ENCODE data around the gene PRKCA.
"Not testable (repeated sequence)": the region's sequence is repeated elsewhere in the genome, so short reads cannot be mapped to it uniquely, and the experiment has no call there.

The PRKCA gene

DNA sequence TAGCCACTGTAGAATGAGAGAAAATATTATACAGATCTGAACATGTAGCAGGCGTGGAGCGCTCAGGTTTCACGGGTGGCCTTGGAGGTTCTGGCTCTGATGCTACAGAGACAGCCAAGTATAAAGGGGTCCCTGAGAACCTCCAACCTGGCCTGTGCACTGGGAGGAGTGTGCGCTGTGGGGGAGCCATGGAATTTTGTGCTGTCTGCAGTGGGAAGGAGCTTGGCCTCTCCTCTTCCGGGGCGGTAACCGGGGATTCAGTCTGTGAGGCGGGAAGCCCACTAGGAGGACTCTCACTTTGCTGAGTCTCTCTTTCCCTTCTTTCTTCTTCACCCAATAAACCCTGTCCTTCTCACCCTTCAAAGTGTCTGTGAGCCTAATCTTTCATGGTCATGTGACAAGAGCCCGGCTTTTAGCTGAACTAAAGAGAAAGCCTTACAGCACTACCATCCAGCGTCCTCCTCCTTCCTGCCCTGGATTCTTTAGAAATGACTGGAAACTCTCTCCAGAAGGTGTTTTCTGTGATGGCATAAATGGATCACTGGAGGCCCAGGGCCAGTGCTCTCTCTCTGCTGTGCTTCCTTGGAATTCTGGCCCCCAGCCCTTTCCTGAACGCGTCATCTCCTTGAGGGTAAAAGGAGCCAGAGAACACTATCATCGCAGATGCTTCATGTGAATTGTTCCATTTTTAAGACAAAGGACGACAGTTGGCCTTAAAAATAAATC lies 300.4 kb downstream of the PRKCA start:
- no peak for DNase-seq

DNA sequence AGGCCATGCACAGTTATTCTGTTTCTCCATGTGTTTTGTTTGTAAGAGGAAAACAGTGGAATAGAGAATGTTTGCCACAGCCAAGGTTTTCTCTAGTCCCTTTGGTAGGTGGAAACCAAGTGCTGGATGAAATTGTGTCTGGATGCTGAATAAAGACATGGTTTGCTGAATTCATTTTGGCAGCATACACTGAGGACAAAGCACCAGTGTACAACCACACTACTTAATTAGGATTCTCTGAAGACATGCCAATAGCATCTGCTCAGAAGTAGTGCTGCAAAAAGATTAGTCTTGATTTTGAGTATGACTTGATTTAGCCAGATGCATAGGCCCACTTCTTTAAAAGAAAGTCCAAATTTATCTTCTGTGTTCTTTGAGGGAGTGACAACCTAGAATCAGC lies 302.0 kb downstream of the PRKCA start:
- DNase-seq: no peak

DNA sequence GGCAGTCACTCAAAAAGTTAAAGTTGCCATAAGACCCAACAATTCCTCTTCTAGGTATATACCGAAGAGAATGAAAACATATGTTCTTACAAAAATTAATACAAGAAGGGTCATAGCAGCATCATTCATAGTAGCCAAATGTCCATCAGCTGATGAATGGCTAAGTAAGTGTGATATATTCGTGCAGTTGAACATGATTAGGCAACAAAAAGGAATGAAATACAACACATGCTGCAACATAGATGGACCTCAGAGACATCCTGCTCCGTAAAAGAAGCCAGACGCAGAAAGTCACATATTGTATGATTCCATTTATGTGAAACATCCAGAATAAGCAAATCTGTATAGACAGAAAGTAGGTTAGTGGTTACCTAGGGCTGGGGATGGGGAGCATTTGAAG lies 303.1 kb downstream of the PRKCA start:
- DNase-seq: no peak

DNA sequence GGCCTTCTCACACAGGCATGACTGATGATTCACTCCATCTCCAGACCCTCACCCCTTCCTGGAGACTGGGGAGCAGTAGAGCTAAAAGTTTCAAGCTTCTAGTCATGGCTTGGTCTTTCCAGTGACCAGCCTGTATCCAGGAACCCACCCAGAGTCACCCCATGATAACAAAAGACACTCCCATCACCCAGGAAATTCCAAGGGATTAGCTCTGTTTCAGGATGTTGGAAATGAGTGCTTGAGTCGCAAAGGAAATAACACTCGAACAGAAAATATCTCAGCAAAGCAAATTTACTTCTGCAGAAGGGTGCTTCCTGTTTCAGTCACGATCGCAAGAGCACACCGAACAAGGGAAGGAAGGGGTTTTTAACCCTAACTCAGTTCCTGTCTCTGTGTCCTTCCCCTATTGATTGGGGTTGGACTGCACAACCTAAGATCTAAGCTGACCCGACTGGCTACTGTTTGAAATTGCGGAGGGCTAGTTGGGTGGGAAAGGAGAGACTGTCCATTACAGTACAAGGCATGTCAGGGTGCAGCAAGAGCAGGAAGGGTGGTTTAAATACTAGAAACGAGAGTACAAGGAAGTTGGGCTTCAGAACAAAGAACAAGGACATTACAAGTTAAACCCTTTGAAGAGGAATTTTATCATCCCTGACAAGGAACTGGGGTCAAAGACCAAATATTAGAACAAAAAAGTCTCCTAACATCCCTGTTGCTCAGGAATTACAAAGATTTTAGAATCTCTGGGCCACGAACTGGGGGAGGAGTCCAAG lies 308.1 kb downstream of the PRKCA start:
- DNase-seq: no peak

DNA sequence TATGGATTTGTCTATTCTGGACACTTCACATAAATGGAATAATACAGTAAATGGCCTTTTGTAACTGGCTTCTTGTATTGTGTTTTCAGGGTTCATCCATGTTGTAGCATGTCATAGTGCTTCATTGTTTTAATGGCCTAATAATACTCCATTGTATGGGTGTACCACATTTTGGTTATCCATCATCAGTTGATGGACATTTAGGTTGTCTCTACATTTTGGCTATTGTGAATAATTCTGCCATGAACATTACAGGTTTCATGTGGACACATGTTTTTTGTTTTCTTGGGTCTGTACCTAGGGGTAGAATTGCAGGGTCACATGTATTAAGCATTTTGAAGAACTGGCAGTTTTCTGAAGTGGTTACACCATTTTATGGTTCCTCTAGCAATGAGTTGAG lies 309.0 kb downstream of the PRKCA start:
- DNase-seq: no peak

DNA sequence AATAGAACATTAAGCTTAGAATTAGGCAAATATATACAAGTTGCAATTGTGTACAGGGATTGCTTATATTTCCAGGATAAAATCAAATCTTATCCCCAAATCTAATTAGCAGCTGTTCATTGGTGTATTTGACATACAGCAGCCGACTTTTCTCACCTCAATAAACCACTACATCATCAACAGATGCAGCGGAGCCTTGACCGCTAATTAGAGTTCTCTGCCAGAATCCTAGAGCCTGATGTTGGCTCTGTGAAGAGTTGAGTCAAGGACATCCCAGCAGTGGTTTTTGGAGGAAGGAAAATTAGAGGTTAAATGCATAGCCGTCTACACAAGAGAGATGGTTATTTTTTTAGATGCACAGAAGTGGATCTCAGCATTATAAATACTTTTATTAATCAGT lies 310.6 kb downstream of the PRKCA start:
- DNase-seq: no peak

DNA sequence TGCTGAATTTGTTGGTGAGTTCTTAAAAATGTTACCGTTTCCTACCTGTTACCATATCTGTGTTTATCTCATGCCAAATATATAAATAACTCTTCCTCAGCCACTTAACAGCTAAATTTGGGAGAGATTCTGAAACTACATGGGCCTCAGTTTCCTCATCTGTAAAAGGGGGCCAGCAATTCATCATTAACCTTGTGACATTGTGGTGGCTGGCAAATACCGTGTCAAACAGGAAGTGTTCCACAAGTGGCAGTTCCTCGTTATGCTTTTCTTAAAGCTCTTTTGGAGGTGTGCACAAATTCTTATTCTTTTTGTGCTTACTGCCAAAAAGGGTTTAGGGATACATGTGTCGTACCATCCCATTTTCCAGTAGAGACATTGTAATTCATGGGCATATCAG lies 312.1 kb downstream of the PRKCA start:
- DNase-seq: no peak

DNA sequence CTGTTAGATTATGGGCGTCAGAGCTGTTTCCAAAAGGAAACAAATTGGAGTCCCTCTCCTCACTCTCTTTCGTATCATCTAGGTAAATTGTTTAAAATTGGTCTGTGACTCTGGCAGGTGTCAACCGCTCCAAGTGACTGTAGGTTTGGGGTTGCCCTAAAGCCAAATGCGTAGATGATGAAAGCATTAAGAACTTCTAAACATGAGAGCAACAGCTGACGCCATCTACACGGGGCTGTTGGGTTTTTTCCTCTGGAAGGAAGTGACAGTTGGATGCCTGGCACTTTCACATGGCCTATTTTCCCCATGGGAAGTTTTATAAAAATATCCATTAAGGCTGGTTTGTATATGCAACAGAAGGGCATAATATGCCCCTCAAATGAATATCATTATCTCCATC lies 316.8 kb downstream of the PRKCA start:
- no peak for DNase-seq

DNA sequence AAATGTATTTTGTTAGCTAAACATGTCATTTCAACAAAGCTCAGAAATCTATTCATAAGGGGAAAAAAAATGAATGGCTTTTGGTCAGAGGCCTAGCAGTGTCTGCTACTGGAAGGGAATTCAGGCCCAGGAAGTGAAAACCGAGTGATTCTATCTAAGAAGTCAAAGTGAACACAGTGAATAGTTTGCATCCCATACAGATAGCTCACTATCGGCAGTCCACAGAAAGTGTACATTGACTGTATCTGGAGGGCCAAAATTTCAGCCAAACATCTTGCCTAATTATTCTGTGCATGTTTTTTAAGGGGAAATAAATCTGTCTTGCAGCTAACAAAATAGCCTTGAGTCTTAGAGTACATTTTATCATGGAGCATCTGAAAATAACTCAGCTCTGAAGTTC lies 318.1 kb downstream of the PRKCA start:
- DNase-seq: no peak

DNA sequence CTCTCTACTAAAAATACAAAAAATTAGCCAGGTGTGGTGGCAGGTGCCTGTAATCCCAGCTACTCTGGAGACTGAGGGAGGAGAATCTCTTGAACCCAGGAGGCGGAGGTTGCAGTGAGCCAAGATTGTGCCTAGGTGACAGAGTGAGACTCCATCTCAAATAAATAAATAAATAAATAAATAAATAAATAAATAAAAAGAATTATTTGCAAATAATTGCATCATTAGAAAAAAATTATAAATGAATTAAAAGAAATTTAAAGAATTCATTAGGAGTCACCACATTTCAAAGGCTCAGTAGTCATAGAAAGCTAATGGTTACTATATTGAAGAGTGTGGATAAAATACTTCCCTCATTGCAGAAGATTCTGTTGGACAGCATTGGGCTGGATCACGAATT lies 322.2 kb downstream of the PRKCA start:
- not testable (repeated sequence) for DNase-seq

DNA sequence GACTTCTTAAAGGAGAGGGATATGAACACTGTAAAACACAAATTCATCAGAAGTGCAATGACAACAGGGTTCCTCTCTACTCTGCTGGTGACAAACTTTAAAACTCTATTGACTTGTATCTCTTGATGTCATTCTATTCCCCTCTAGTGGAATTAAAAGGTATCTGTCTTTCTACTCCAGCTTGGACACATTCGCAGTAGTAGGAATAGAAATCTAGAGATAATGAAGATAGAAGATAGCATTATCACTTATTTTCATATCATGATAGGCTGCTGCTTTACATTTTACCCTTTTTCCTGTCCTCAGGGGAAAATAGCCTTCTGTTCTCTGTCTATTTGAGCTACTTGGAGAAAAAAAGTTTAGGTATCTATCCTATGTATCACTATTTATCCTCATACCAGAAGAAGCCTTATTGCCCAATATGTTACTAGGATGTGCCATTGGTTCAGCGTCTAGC lies 322.9 kb downstream of the PRKCA start:
- no peak for DNase-seq

DNA sequence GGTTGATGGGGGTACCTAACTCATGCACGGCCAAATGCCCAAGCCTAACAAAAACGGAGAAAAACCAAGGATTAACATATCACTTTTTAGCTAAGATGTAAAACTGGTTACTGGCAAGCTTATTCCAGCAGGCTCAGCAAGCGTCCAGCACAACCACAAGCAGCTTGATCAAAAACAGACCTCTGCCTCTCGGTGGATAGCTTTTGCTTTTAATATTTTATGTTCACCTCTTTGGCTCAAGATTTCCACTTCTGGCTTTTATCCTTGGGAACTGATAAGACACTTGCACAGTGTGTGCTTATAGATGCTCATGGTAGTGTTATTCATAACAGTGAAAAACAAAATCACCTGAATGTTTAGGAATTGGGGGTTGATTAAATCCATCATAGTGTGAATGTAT lies 325.6 kb downstream of the PRKCA start:
- DNase-seq: no peak

DNA sequence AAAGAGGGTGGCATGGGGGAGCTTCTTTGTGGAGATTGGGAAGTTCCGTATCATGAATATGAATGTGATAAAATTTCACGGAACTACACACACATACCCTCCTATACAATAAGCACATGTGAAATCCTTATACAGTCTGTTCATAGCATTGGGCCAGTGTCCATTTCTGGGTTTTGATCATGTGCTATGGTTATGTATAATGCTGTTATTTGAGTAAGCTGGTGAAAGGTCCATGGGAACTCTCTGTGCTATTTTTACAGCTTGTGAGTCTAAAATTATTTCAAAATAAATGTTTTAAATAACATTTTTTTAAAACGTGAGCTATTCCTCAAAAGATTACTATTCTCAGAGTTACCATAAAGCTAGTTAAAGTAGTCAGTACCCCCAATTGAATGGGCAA lies 327.3 kb downstream of the PRKCA start:
- DNase-seq: no peak

DNA sequence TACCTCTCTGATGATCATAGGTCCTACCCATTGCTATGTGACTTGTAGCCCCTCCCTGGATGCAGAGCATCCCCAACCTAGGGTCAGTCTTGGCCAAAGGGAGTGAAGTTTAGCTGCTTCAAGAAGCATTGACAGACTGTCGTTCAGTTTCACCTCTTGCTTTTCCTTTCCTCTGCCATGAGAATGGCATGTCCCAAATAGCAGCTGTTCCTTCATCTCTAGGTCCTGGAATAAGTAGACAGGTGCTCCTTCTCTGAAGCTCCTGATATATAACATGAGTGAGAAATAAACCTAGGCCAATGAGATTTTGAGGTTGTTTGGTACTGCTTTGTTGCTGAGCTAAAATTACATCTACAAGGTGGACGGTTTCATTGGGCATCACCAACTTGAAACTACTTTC lies 328.0 kb downstream of the PRKCA start:
- DNase-seq: no peak

DNA sequence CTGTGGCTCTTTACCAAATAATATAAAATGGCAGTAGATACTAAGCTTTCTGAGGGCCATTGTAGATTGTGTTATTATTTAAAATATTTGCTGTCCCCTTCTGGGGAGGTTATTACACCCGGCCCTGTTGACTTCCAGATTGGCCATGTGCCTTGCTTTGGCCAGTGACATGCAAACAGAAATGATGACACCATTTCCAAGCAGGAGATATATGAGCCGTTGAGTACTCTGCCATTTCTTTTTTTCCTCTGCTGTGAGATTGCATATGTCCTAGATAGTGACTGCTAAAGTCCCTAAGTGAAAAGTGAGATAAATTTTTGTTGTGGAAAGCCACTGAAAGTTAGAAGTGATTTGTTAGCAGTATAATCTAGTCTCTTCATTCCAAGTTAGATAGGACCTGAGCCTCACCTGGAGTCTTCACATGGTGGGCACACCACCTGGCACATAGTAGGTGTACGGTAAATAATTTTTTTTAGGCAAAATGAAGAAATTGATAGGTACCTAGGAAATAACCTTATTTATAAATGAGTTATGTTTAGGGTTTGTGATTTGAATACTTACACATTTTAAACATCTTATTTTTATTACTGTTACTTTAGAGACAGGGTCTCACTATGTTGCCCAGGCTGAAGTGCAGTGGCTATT lies 328.5 kb downstream of the PRKCA start:
- no peak for DNase-seq

DNA sequence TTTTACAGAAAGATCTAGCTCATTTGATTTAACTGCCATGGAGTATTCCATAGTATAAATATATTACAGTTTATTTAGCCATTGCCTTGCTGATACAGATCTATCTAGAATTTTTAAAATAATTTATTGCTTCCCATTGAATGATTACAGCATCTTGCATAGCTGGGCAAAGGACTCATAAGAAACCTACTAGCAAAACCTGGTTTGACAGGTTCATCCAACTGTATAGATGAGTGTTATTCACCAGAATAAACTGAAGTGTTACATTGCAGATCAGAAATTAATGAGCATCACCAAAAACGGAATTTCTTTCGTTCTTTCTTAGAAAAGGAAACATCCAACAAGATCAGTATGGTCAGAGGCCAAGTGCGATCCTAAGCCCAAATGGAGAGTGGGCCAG lies 330.3 kb downstream of the PRKCA start:
- no peak for DNase-seq

DNA sequence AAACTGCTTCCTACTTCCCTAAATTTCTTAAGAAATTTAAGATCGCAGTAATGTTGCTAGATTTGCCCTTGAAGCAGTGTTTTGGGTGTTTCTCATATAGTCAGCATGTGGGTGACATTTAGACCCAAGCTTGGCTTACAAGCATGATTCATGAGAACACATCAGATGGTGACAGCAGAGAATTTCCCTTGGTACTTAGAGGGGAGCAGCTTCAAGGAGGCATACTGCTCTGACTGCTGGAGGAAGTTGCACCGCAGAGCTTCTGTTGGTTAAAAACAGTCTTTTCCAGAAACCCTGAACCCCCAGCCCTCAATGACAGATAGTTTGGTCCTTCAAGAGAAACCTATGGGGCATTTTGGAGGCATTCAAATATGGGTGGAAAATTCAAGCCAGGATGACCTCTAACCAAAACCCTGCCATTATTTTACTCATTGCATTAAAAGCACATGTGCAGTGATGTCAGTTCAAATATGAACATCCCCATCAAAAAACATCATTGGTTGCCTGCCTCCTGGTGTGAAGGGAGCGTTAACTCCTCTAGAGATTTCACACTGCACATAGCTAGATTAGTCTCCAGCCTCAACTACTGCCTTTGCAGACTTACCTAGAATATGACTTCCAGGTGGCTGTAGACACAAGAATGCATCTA lies 331.0 kb downstream of the PRKCA start:
- DNase-seq: no peak

DNA sequence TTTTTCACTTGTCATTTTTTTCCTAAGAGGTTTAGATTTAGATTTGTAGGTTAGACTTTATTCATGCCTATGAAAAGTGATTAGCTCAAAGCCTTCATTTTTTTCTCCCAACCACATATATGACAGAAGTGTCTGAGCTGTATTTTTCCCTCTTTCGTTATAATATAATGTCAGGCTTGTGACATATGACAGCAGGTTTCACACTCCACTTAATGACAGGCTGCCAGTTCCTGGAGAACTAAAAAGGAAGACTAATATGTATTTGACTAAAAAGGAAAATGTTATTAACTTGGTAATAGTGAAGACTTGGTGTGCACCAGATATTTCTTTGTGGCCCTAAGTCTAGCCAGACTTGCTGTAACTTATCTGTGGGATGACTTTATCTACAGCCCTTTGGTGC lies 331.8 kb downstream of the PRKCA start:
- no peak for DNase-seq

DNA sequence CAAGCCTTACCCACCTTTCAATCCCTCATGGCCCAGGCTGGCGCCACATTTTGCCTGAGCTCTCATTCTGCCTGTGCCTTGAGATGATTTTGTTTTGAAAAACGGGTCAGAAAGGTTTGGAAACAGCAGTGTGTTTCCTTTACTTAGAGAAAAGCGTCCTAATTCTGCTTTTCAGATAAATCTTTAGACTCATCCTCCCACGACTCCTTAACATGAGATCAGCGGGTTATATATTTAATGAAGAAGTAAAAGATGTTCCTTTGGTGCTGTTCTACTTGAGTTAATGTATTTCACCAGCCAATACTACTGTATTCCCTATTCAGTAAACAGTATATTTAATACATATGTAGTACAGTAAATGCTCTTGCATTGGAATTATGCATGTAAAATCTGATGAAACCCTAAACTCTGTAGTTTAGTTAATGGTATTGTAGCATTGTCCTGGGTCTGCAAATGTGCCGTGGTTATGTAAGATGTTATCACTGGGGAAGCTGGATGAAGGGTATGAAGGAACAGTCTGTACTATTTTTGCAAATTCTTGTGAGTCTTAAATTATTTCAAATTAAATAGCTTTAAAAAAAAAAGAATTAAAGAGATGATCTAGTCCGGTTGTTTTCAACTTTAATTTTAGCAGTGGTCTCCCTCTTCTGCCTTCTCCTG lies 333.1 kb downstream of the PRKCA start:
- no peak for DNase-seq

DNA sequence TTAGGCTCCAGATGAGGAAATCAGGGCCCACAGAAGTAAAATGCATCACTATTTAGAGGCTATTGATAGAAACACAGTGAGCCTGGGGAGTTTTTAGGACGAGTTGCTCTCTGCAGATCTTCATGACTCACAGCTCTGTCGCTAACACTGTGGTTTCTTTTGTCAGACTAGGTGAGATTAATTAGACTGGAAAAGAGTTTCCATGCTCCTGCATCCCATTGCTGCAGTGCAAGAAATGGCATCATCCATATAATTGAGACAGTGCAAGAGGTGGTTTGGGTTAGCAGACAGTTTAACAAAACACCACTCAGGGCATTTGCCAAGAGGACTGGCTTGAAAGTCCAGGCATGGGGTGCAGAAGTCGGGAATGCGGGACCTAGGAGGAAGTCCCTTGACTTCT lies 333.7 kb downstream of the PRKCA start:
- DNase-seq: no peak

DNA sequence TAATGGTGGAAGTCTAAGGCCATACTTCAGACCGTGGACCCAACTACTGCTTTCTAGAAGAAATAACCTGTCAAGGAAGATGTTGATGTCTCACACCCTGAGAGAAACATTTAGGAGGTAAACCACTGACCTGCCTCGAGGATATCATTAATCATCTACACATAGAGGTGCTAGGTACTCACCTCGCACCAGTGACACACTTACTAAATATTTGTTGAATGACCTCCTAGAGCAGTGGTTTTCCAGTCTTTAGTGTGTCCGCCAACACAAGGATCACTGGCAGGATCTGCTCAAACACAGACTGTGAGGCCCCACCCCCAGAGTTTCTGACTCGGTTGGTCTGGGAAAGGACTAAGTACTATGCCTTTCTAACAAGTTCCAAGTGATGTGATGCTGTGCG lies 335.1 kb downstream of the PRKCA start:
- no peak for DNase-seq

DNA sequence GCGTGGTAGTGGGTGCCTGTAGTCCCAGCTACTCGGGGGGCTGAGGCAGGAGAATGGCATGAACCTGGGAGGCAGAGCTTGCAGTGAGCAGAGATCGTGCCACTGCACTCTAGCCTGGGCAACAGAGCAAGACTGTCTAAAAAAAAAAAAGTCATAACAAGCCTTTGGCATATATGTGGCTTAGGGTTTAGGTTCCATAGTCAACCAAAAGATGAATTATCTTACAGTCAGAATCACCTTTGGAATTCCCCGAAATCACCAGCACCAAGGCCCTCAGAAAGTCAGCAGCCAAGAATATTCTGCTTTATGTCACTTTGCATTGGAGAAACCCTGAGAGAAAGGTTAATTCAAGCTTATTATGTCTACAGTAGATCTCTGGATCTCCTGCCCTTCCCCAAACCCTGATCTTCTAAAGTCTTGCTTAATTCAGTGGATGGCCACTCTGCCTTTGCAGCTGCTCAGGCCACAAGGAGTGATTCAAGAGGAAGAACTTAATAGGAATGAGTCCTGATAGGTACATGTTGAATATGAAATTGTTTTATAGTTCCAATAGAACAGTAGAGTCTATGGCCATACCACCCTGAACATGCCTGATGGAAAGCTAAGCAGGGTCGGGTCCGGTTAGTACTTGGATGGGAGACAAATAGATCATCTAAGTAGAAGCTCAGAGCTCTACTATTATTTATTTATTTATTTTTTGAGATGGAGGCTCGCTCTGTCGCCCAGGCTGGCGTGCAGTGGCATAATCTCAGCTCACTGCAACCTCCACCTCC lies 336.5 kb downstream of the PRKCA start:
- no peak for DNase-seq

Data from NCI-H146 (cell line).